Uterus (tissue), 4 donors: ENCODE results near the gene RHEX. TPM values are rescaled to one million over a fixed set of nuclear protein-coding genes. Genes with fewer than 3 reads are reported as not detected.

ENCODE experiments used
- DNase-seq, 2 donors: peaks; one replicate each; pipeline ENCODE4 v3.0.0-alpha.2; 2019 to 2020
- H3K27ac ChIP-seq, 2 donors: fragments of 200-600 bp; sonication (generic); 1 replicate in 1 of 2; 2 replicates in 1 of 2; pipeline ENCODE4 v1.5.1; 2016 to 2018
- H3K27me3 ChIP-seq, 2 donors: fragments of 200-600 bp; sonication (generic); one replicate each; pipeline ENCODE4 v1.5.1; 2018 to 2019; ENCODE audit warnings: control low read depth in 1 of 2
- H3K36me3 ChIP-seq, 2 donors: fragments of 200-600 bp; sonication (generic); one replicate each; pipeline ENCODE4 v1.5.1; 2019; ENCODE audit warnings: control low read depth in 1 of 2
- H3K4me1 ChIP-seq, 2 donors: fragments of 200-600 bp; sonication (generic); one replicate each; pipeline ENCODE4 v1.5.1; 2018 to 2019; ENCODE audit warnings: control low read depth in 1 of 2
- H3K4me3 ChIP-seq, 2 donors: fragments of 200-600 bp; sonication (generic); 1 replicate in 1 of 2; 2 replicates in 1 of 2; pipeline ENCODE4 v1.5.1; 2018 to 2019; ENCODE audit warnings: mild to moderate bottlenecking in 1 of 2
- H3K9me3 ChIP-seq, 2 donors: fragments of 200-600 bp; sonication (generic); one replicate each; pipeline ENCODE4 v1.5.1; 2019; ENCODE audit warnings: control low read depth in 1 of 2
- CTCF ChIP-seq, 4 experiments: fragments of 200-600 bp in 2 of 4; fragments of 450-650 bp in 2 of 4; sonication (generic) in 2 of 4; IDR thresholded peaks; one replicate each; pipeline ENCODE4 v1.5.1; 2016 to 2019; ENCODE audit warnings: antibody characterized with exemption in 4 of 4, mild to moderate bottlenecking in 2 of 4, moderate library complexity in 1 of 4
- POLR2A ChIP-seq, 2 donors: fragments of 450-650 bp; IDR thresholded peaks; one replicate each; pipeline ENCODE4 v1.6.1; 2016; ENCODE audit warnings: antibody characterized with exemption in 2 of 2, mild to moderate bottlenecking in 1 of 2, moderate library complexity in 1 of 2
- intact Hi-C: fragments of 100-400 bp; cut with DNase I; formaldehyde crosslinking; loops from one replicate; pipeline ENCODE4 v1.15.1; 2023; ENCODE audit warnings: low total_unique reads
- small RNA-seq: library from RNA; depleted of rRNA; stranded (forward); fragments of <200 nt; gene quantifications from one replicate; pipeline ENCODE3, GENCODE V24; 2016
- total RNA-seq, 4 donors: library from RNA; depleted of rRNA in 3 of 4; stranded (reverse); fragments of >200 nt in 3 of 4; gene quantifications; one replicate each; pipeline versions ENCODE4 v1.1.0 to v1.2.4, GENCODE V29; 2014 to 2023
- donor health status: DM: yes; HTN: yes; CAD: no.

Gene RHEX
- total RNA-seq, 4 donors from 2014 or later = 3.6 to 6.4 (median 5.6) TPM; not detected in 1

GRCh38 chr1:206142770-206143169 lies 89.8 kb downstream of the RHEX start:
- DNase-seq = no peak
- no peaks in the 10 kb centered on the region for H3K36me3 ChIP-seq
- TF ChIP-seq POLR2A (IDR thresholded peaks at IDR 0.05) (no peak), CTCF (IDR thresholded peaks at IDR 0.05) (no peak)
- intact Hi-C loops = no loop called here
- no peak overlapping the region for H3K4me3 ChIP-seq
- H3K4me1 ChIP-seq = no peaks in the 10 kb centered on the region
- no peaks in the 10 kb centered on the region for H3K9me3 ChIP-seq
- H3K27ac ChIP-seq = no peak overlapping the region
- H3K27me3 ChIP-seq = no peaks in the 10 kb centered on the region

GRCh38 chr1:206143537-206144172 lies 90.7 kb downstream of the RHEX start:
- Histone ChIP-seq H3K27me3 (no peaks in the 10 kb centered on the region), H3K27ac (no peak overlapping the region), H3K4me1 (no peaks in the 10 kb centered on the region), H3K4me3 (no peak overlapping the region), H3K9me3 (no peaks in the 10 kb centered on the region), H3K36me3 (no peaks in the 10 kb centered on the region)
- no peak for DNase-seq
- TF ChIP-seq POLR2A (IDR thresholded peaks at IDR 0.05) (no peak), CTCF (IDR thresholded peaks at IDR 0.05) (no peak)
- intact Hi-C loops = no loop called here

- H3K4me3 ChIP-seq = no peak overlapping the region
- no peaks in the 10 kb centered on the region for H3K36me3 ChIP-seq
- H3K27ac ChIP-seq = no peak overlapping the region
- TF ChIP-seq CTCF (IDR thresholded peaks at IDR 0.05) = no peak
- TF ChIP-seq POLR2A (IDR thresholded peaks at IDR 0.05) = no peak
- no peak for DNase-seq
- H3K27me3 ChIP-seq = no peaks in the 10 kb centered on the region
- H3K4me1 ChIP-seq = no peaks in the 10 kb centered on the region
- intact Hi-C loops = no loop called here
- no peaks in the 10 kb centered on the region for H3K9me3 ChIP-seq
Observed at GRCh38 chr1:206144605-206145004, 91.6 kb downstream of the RHEX start.

GRCh38 chr1:206145771-206146290 lies 92.9 kb downstream of the RHEX start:
- no peaks in the 10 kb centered on the region for H3K27me3 ChIP-seq
- H3K36me3 ChIP-seq = no peaks in the 10 kb centered on the region
- DNase-seq = no peak
- no peaks in the 10 kb centered on the region for H3K9me3 ChIP-seq
- no peak for TF ChIP-seq POLR2A (IDR thresholded peaks at IDR 0.05)
- no peak for TF ChIP-seq CTCF (IDR thresholded peaks at IDR 0.05)
- no peak overlapping the region for H3K4me3 ChIP-seq
- H3K27ac ChIP-seq = no peak overlapping the region
- no peaks in the 10 kb centered on the region for H3K4me1 ChIP-seq
- intact Hi-C loops = no loop called here

Small RNAs within 50 kb of the gene (small RNA-seq; reads per million reads assigned to genes)
- gene RF00271 = not detected

Other genes starting within 250 kb of the RHEX start
- 10 to 100 TPM in 3 of 4 donors, 1 to 10 TPM in 1; 1.0 to 35.4 (median 23.5) TPM for gene SLC41A1, start 240.0 kb upstream of the RHEX start, total RNA-seq
- under 1 TPM in 2 of 4 donors, not detected in 2; 0.59 to 0.69 TPM for gene PM20D1, start 203.0 kb upstream of the RHEX start, total RNA-seq
- gene SLC26A9, start 109.7 kb upstream of the RHEX start, total RNA-seq = not detected
- 10 to 100 TPM in 2 of 4 donors, 1 to 10 TPM in 1, under 1 TPM in 1; 0.26 to 22.5 (median 8.0) TPM for gene RAB7B, start 49.8 kb upstream of the RHEX start, total RNA-seq
- under 1 TPM in 1 of 4 donors, not detected in 3; 0.21 TPM for gene CTSE, start 29.3 kb upstream of the RHEX start, total RNA-seq
- gene AVPR1B, start 64.2 kb downstream of the RHEX start, total RNA-seq = under 1 TPM in 2 of 4 donors, not detected in 2; 0.18 to 0.62 TPM
- gene FAM72A, start 149.7 kb downstream of the RHEX start, total RNA-seq = 1 to 10 TPM in 1 of 4 donors, under 1 TPM in 1, not detected in 2; 0.29 to 2.7 TPM
- gene SRGAP2, start 150.4 kb downstream of the RHEX start, total RNA-seq = 10 to 100 TPM; 10.5 to 91.8 (median 42.6) TPM